ENCODE measurements around the gene SIRPD.
"Not testable (repeated sequence)": the region's sequence is repeated elsewhere in the genome, so short reads cannot be mapped to it uniquely, and the experiment has no call there.

DNA sequence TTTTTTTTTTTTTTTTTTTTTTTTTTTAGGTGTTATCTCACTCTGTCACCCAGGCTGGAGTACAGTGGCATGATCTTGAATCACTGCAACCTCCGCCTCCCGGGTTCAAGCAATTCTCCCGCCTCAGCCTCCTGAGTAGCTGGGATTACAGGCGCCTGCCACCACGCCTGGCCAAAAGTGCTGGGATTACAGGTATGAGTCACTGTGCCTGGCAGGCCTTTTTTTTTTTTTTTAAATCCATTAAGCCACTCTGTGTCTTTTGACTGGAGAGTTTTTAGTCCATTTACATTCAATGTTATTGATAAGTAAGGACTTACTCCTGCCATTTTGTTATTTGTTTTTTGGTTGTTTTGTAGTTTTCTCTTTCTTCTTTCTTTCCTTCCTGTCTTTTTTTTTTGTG, 60.1 kb downstream of the SIRPD start:
- not testable (repeated sequence) for TF ChIP-seq ZNF841 (CRISPR knock-in tag; IDR thresholded peaks at IDR 0.05; ENCODE audit: borderline replicate concordance); POLR2AphosphoS5 (IDR thresholded peaks at IDR 0.05; ENCODE audit: low read depth, low read length); ADNP (CRISPR knock-in tag; IDR thresholded peaks at IDR 0.05); SUZ12 (IDR thresholded peaks at IDR 0.05; ENCODE audit: low read depth, low read length); SMC3 (IDR thresholded peaks at IDR 0.05; ENCODE audit: low read length); YY1 (IDR thresholded peaks at IDR 0.05; ENCODE audit: insufficient read depth, insufficient replicate concordance, low read depth, low read length)
- TF ChIP-seq, protein P1, sequence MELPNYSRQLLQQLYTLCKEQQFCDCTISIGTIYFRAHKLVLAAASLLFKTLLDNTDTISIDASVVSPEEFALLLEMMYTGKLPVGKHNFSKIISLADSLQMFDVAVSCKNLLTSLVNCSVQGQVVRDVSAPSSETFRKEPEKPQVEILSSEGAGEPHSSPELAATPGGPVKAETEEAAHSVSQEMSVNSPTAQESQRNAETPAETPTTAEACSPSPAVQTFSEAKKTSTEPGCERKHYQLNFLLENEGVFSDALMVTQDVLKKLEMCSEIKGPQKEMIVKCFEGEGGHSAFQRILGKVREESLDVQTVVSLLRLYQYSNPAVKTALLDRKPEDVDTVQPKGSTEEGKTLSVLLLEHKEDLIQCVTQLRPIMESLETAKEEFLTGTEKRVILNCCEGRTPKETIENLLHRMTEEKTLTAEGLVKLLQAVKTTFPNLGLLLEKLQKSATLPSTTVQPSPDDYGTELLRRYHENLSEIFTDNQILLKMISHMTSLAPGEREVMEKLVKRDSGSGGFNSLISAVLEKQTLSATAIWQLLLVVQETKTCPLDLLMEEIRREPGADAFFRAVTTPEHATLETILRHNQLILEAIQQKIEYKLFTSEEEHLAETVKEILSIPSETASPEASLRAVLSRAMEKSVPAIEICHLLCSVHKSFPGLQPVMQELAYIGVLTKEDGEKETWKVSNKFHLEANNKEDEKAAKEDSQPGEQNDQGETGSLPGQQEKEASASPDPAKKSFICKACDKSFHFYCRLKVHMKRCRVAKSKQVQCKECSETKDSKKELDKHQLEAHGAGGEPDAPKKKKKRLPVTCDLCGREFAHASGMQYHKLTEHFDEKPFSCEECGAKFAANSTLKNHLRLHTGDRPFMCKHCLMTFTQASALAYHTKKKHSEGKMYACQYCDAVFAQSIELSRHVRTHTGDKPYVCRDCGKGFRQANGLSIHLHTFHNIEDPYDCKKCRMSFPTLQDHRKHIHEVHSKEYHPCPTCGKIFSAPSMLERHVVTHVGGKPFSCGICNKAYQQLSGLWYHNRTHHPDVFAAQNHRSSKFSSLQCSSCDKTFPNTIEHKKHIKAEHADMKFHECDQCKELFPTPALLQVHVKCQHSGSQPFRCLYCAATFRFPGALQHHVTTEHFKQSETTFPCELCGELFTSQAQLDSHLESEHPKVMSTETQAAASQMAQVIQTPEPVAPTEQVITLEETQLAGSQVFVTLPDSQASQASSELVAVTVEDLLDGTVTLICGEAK (IDR thresholded peaks at IDR 0.05): not testable (repeated sequence)
- TF ChIP-seq, protein P1 (CRISPR knock-in tag; IDR thresholded peaks at IDR 0.05): not testable (repeated sequence)
- TF ChIP-seq, protein P2, sequence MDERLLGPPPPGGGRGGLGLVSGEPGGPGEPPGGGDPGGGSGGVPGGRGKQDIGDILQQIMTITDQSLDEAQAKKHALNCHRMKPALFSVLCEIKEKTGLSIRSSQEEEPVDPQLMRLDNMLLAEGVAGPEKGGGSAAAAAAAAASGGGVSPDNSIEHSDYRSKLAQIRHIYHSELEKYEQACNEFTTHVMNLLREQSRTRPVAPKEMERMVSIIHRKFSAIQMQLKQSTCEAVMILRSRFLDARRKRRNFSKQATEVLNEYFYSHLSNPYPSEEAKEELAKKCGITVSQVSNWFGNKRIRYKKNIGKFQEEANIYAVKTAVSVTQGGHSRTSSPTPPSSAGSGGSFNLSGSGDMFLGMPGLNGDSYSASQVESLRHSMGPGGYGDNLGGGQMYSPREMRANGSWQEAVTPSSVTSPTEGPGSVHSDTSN (CRISPR knock-in tag; IDR thresholded peaks at IDR 0.05): not testable (repeated sequence)
